Measurements from ENCODE around the gene SMIM7.

Gene SMIM7

GRCh38 chr19:16611121-16611520 is 48.8 kb downstream of the SMIM7 start:
- H3K27ac ChIP-seq = peak overlapping the region; percentile 87; the same call in 1 of the 2 replicates
- TF ChIP-seq, protein P1, sequence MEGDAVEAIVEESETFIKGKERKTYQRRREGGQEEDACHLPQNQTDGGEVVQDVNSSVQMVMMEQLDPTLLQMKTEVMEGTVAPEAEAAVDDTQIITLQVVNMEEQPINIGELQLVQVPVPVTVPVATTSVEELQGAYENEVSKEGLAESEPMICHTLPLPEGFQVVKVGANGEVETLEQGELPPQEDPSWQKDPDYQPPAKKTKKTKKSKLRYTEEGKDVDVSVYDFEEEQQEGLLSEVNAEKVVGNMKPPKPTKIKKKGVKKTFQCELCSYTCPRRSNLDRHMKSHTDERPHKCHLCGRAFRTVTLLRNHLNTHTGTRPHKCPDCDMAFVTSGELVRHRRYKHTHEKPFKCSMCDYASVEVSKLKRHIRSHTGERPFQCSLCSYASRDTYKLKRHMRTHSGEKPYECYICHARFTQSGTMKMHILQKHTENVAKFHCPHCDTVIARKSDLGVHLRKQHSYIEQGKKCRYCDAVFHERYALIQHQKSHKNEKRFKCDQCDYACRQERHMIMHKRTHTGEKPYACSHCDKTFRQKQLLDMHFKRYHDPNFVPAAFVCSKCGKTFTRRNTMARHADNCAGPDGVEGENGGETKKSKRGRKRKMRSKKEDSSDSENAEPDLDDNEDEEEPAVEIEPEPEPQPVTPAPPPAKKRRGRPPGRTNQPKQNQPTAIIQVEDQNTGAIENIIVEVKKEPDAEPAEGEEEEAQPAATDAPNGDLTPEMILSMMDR (conservative IDR thresholded peaks at IDR 0.05) = no peak

GRCh38 chr19:16609511-16610200 is 50.3 kb downstream of the SMIM7 start:
- peak overlapping the region; percentile 87 for H3K27ac ChIP-seq
- TF ChIP-seq, protein P1 (conservative IDR thresholded peaks at IDR 0.05) = no peak

GRCh38 chr19:16608290-16608739 is 51.6 kb downstream of the SMIM7 start:
- peak overlapping the region; percentile 87 for H3K27ac ChIP-seq
- TF ChIP-seq, protein P1 (conservative IDR thresholded peaks at IDR 0.05) = no peak

- TF ChIP-seq, protein P1 (conservative IDR thresholded peaks at IDR 0.05) = no peak
- H3K27ac ChIP-seq = peak overlapping the region; percentile 87
These were observed 52.1 kb downstream of the SMIM7 start for GRCh38 chr19:16607819-16608218.

- TF ChIP-seq, protein P1 (conservative IDR thresholded peaks at IDR 0.05) = peak; percentile 39
- H3K27ac ChIP-seq = peak overlapping the region; percentile 87
These were observed 54.4 kb downstream of the SMIM7 start for GRCh38 chr19:16605553-16605994.

DNA sequence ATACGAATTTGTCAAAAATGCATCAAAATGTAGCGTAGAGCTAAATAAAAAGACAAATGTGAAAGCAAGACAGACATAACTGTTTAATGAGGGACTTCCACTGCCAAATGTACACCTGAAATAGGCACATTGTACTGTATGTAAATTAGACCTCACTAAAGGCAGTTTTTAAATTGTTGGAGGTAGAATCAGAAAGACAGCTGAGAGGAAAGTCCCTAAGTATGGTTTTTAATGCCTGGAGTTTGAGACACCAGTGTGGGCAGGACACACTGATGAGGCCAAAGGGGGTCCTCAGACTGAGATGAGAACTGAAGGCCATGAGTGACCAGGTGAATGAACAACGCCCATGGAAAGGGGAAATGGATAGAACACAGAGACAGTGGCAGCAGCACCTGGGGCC is 54.8 kb downstream of the SMIM7 start:
- H3K27ac ChIP-seq = peak overlapping the region; percentile 87

GRCh38 chr19:16604615-16605014 is 55.3 kb downstream of the SMIM7 start:
- TF ChIP-seq, protein P1 (conservative IDR thresholded peaks at IDR 0.05) = no peak

More for the DNA sequence above, 54.8 kb downstream of the SMIM7 start:
- TF ChIP-seq, protein P1 (conservative IDR thresholded peaks at IDR 0.05) = no peak

More at GRCh38 chr19:16604615-16605014, 55.3 kb downstream of the SMIM7 start:
- peak overlapping the region; percentile 87 for H3K27ac ChIP-seq
